Chondrocyte (in vitro differentiated cells): ENCODE data around the gene IFT172. TPM values are rescaled to one million over a fixed set of nuclear protein-coding genes. Genes with fewer than 3 reads are reported as not detected.

Source experiments
- DNase-seq: peaks from one replicate; pipeline ENCODE4 v3.0.0; 2021; ENCODE audit warnings: mixed read lengths, low spot score
- H3K27ac Mint-ChIP-seq: one replicate; pipeline ENCODE4 v1.8.0; 2021; ENCODE audit warnings: mild to moderate bottlenecking, moderate library complexity, mixed read lengths; ENCODE audit not compliant: unreplicated experiment
- H3K27me3 Mint-ChIP-seq: 2 replicates; pipeline ENCODE4 v1.8.0; 2021; ENCODE audit warnings: low read depth, mixed read lengths
- H3K36me3 Mint-ChIP-seq: 2 replicates; pipeline ENCODE4 v1.8.0; 2021; ENCODE audit warnings: low read depth, mixed read lengths
- H3K4me1 Mint-ChIP-seq: 2 replicates; pipeline ENCODE4 v1.8.0; 2021; ENCODE audit warnings: low read depth, mild to moderate bottlenecking, mixed read lengths
- H3K4me3 Mint-ChIP-seq: one replicate; pipeline ENCODE4 v1.8.0; 2021; ENCODE audit warnings: mild to moderate bottlenecking, moderate library complexity, mixed read lengths; ENCODE audit not compliant: unreplicated experiment
- H3K9me3 Mint-ChIP-seq: 2 replicates; pipeline ENCODE4 v1.8.0; 2021; ENCODE audit warnings: low read depth, mixed read lengths
- CTCF ChIP-seq: fragments of 200-600 bp; sonication (generic); IDR thresholded peaks from 2 replicates; pipeline ENCODE4 v1.5.0; 2021; ENCODE audit warnings: antibody characterized with exemption, mild to moderate bottlenecking, moderate library complexity
- total RNA-seq: library from RNA; stranded (reverse); gene quantifications from 3 replicates; pipeline ENCODE4 v1.2.1, GENCODE V29; 2021

The IFT172 gene
- total RNA-seq, 1 donor from 2014 or later, result 21.5 TPM

GRCh38 chr2:27507293-27507692 is 17.8 kb upstream of the IFT172 start:
- H3K36me3 Mint-ChIP-seq, result no peaks in the 10 kb centered on the region

GRCh38 chr2:27506587-27506986 is 17.0 kb upstream of the IFT172 start:
- H3K27ac Mint-ChIP-seq, result no peak overlapping the region
- peaks cover 3% of the 10 kb centered on the region for H3K4me1 Mint-ChIP-seq
- no peak for TF ChIP-seq CTCF
- no peak for DNase-seq
- no peaks in the 10 kb centered on the region for H3K36me3 Mint-ChIP-seq
- H3K9me3 Mint-ChIP-seq, result no peaks in the 10 kb centered on the region
- H3K4me3 Mint-ChIP-seq, result no peak overlapping the region
- H3K27me3 Mint-ChIP-seq, result peaks cover 2% of the 10 kb centered on the region

More at GRCh38 chr2:27507293-27507692, 17.8 kb upstream of the IFT172 start:
- Mint-ChIP-seq H3K4me3 (no peak overlapping the region), H3K27ac (no peak overlapping the region), H3K27me3 (peaks cover 2% of the 10 kb centered on the region), H3K9me3 (no peaks in the 10 kb centered on the region), H3K4me1 (peaks cover 3% of the 10 kb centered on the region)
- DNase-seq, result no peak
- no peak for TF ChIP-seq CTCF

- no peaks in the 10 kb centered on the region for H3K36me3 Mint-ChIP-seq
- H3K27ac Mint-ChIP-seq, result no peak overlapping the region
- no peaks in the 10 kb centered on the region for H3K4me1 Mint-ChIP-seq
- no peaks in the 10 kb centered on the region for H3K9me3 Mint-ChIP-seq
- no peak for TF ChIP-seq CTCF
- no peak for DNase-seq
- H3K27me3 Mint-ChIP-seq, result peaks cover 9% of the 10 kb centered on the region
- no peak overlapping the region for H3K4me3 Mint-ChIP-seq
Measured at GRCh38 chr2:27502142-27502541, 12.6 kb upstream of the IFT172 start.

GRCh38 chr2:27501042-27501441 is 11.5 kb upstream of the IFT172 start:
- Mint-ChIP-seq H3K4me3 (no peak overlapping the region), H3K4me1 (no peaks in the 10 kb centered on the region), H3K27me3 (peaks cover 16% of the 10 kb centered on the region)

GRCh38 chr2:27498975-27499374 is 9.4 kb upstream of the IFT172 start:
- peaks cover 17% of the 10 kb centered on the region for H3K27me3 Mint-ChIP-seq
- no peak for TF ChIP-seq CTCF

More at GRCh38 chr2:27501042-27501441, 11.5 kb upstream of the IFT172 start:
- no peak for DNase-seq
- no peaks in the 10 kb centered on the region for H3K36me3 Mint-ChIP-seq
- H3K9me3 Mint-ChIP-seq, result no peaks in the 10 kb centered on the region
- H3K27ac Mint-ChIP-seq, result no peak overlapping the region
- no peak for TF ChIP-seq CTCF

More at GRCh38 chr2:27498975-27499374, 9.4 kb upstream of the IFT172 start:
- H3K9me3 Mint-ChIP-seq, result no peaks in the 10 kb centered on the region
- no peak overlapping the region for H3K27ac Mint-ChIP-seq
- H3K4me1 Mint-ChIP-seq, result peaks cover 12% of the 10 kb centered on the region
- no peaks in the 10 kb centered on the region for H3K36me3 Mint-ChIP-seq
- no peak for DNase-seq
- no peak overlapping the region for H3K4me3 Mint-ChIP-seq
